ENCODE data around the gene UBE2D3. TPM values are rescaled to one million over a fixed set of nuclear protein-coding genes. Genes with fewer than 3 reads are reported as not detected.

Gene UBE2D3
- total and polyA plus RNA-seq, 8 donors: 143 to 398 (median 277) TPM

- no peak for DNase-seq
- no peaks in the 10 kb centered on the region for H3K36me3 ChIP-seq
- 89 to 100% (median 100%) methylated on average over 1 of the region's 1 CpG for WGBS, 5 donors
- H3K4me3 ChIP-seq: no peak overlapping the region
- intact Hi-C loops (cut with DNase I; ENCODE audit: low total_unique reads): no loop called here
- no peak for TF ChIP-seq EP300 (IDR thresholded peaks at IDR 0.05)
- no peak for TF ChIP-seq CTCF (IDR thresholded peaks at IDR 0.05)
- no peak for TF ChIP-seq POLR2AphosphoS5 (IDR thresholded peaks at IDR 0.05)
- TF ChIP-seq POLR2A (IDR thresholded peaks at IDR 0.05): no peak
- H3K27me3 ChIP-seq: no peaks in the 10 kb centered on the region
- H3K9me3 ChIP-seq: peaks cover 0 to 18% (median 11%) of the 10 kb centered on the region in 4 donors
- peaks cover 4 to 7% (median 5%) of the 10 kb centered on the region in 4 donors for H3K4me1 ChIP-seq
- H3K27ac ChIP-seq: no peak overlapping the region
Observed at GRCh38 chr4:102862747-102863146, 35.4 kb upstream of the UBE2D3 start.

- H3K36me3 ChIP-seq: no peaks in the 10 kb centered on the region
- H3K9me3 ChIP-seq: peaks cover 0 to 18% (median 11%) of the 10 kb centered on the region in 4 donors
- no peak overlapping the region for H3K4me3 ChIP-seq
- TF ChIP-seq CTCF (IDR thresholded peaks at IDR 0.05) (no peak), POLR2A (IDR thresholded peaks at IDR 0.05) (no peak), EP300 (IDR thresholded peaks at IDR 0.05) (no peak), POLR2AphosphoS5 (IDR thresholded peaks at IDR 0.05) (no peak)
- intact Hi-C loops (cut with DNase I; ENCODE audit: low total_unique reads): no loop called here
- no peak for DNase-seq
- peaks cover 0 to 4% (median 0%) of the 10 kb centered on the region in 4 donors for H3K4me1 ChIP-seq
- no peaks in the 10 kb centered on the region for H3K27me3 ChIP-seq
- no peak overlapping the region for H3K27ac ChIP-seq
- 87 to 94% (median 88%) methylated on average over 1 of the region's 1 CpG for WGBS, 5 donors
Observed at GRCh38 chr4:102862016-102862415, 34.7 kb upstream of the UBE2D3 start.

- 86 to 100% (median 91%) methylated on average over 2 of the region's 2 CpGs for WGBS, 5 donors
- H3K27me3 ChIP-seq: no peaks in the 10 kb centered on the region
- H3K27ac ChIP-seq: no peak overlapping the region
- peak in 1 of 2 donors; percentile 8 for DNase-seq
- H3K9me3 ChIP-seq: peaks cover 0 to 18% (median 11%) of the 10 kb centered on the region in 4 donors
- H3K4me3 ChIP-seq: no peak overlapping the region
- TF ChIP-seq POLR2A (IDR thresholded peaks at IDR 0.05): no peak
- no peak for TF ChIP-seq POLR2AphosphoS5 (IDR thresholded peaks at IDR 0.05)
- no peak for TF ChIP-seq CTCF (IDR thresholded peaks at IDR 0.05)
- TF ChIP-seq EP300 (IDR thresholded peaks at IDR 0.05): no peak
- intact Hi-C loops (cut with DNase I; ENCODE audit: low total_unique reads): no loop called here
- no peaks in the 10 kb centered on the region for H3K36me3 ChIP-seq
- no peaks in the 10 kb centered on the region for H3K4me1 ChIP-seq
Observed at GRCh38 chr4:102860611-102861324, 33.4 kb upstream of the UBE2D3 start.

- no peak overlapping the region for H3K4me3 ChIP-seq
- H3K9me3 ChIP-seq: peaks cover 0 to 18% (median 11%) of the 10 kb centered on the region in 4 donors
- no peaks in the 10 kb centered on the region for H3K4me1 ChIP-seq
- no peaks in the 10 kb centered on the region for H3K36me3 ChIP-seq
- WGBS, 5 donors: 93 to 98% (median 96%) methylated on average over 2 of the region's 2 CpGs
- no peak for TF ChIP-seq CTCF (IDR thresholded peaks at IDR 0.05)
- no peak for TF ChIP-seq POLR2AphosphoS5 (IDR thresholded peaks at IDR 0.05)
- no peak for TF ChIP-seq POLR2A (IDR thresholded peaks at IDR 0.05)
- no peak for TF ChIP-seq EP300 (IDR thresholded peaks at IDR 0.05)
- H3K27me3 ChIP-seq: no peaks in the 10 kb centered on the region
- intact Hi-C loops (cut with DNase I; ENCODE audit: low total_unique reads): no loop called here
- no peak overlapping the region for H3K27ac ChIP-seq
- no peak for DNase-seq
Observed at GRCh38 chr4:102858828-102859464, 31.6 kb upstream of the UBE2D3 start.
